SK-N-MC (cell line): ENCODE results near the gene CSNK1A1.

Experiments
- EZH2 ChIP-seq: fragments of 200-600 bp; sonication (generic); IDR thresholded peaks from one replicate; pipeline ENCODE4 v1.6.1; 2017; ENCODE audit warnings: antibody characterized with exemption
- POLR2AphosphoS5 ChIP-seq: IDR thresholded peaks from 2 replicates; pipeline ENCODE4 v1.6.1; 2012; ENCODE audit warnings: mild to moderate bottlenecking, low read depth, low read length, borderline replicate concordance

- TF ChIP-seq EZH2: no peak
- TF ChIP-seq POLR2AphosphoS5: no peak
Measured at GRCh38 chr5:149552553-149553160, 1.4 kb upstream of the CSNK1A1 start.
